Measurements from ENCODE around the gene PSKH1.

Gene PSKH1

GRCh38 chr16:67917852-67918236 lies 24.8 kb downstream of the PSKH1 start:
- peak overlapping the region; percentile 28 for H4K91ac ChIP-seq (ENCODE audit: low read length)
- H2AFZ ChIP-seq (ENCODE audit: low read depth, low read length) = no peak overlapping the region
- H2BK12ac ChIP-seq (ENCODE audit: low read length in 2 of 2) = no peak overlapping the region
- no peaks in the 10 kb centered on the region for H3K9me3 ChIP-seq (ENCODE audit: control insufficient read depth, low read length)
- no peak overlapping the region for H4K8ac ChIP-seq (ENCODE audit: low read length)
- H3K4me2 ChIP-seq (ENCODE audit: low read length, poor library complexity, severe bottlenecking) = no peak overlapping the region
- no peak overlapping the region for H3K18ac ChIP-seq (ENCODE audit: low read depth in 1 of 2, low read length in 2 of 2)
- WGBS = 23% methylated on average over 4 of the region's 4 CpGs
- peaks cover 59% of the 10 kb centered on the region for H3K79me1 ChIP-seq (replicated peaks; ENCODE audit: low read length, poor library complexity, severe bottlenecking)
- H3K4me1 ChIP-seq (ENCODE audit: control insufficient read depth, insufficient read depth, low read depth, low read length) = peaks cover 26% of the 10 kb centered on the region
- H3K36me3 ChIP-seq (ENCODE audit: control insufficient read depth in 1 of 2, insufficient read depth in 2 of 2, low read depth in 1 of 2, low read length in 2 of 2) = peaks cover 8 to 56% of the 10 kb centered on the region in 2 experiments
- no peak overlapping the region for H3K4ac ChIP-seq (ENCODE audit: low read depth in 1 of 2, low read length in 2 of 2)
- H2BK5ac ChIP-seq (ENCODE audit: low read depth, low read length, poor library complexity, severe bottlenecking) = no peak overlapping the region
- H3K9ac ChIP-seq (ENCODE audit: low read length) = peak overlapping the region; percentile 33
- H3K27ac ChIP-seq (ENCODE audit: low read length, poor library complexity, severe bottlenecking) = peak overlapping the region; percentile 36
- no peaks in the 10 kb centered on the region for H3K27me3 ChIP-seq (ENCODE audit: control insufficient read depth in 1 of 2, insufficient read depth in 1 of 2, low read length in 2 of 2)
- H2BK120ac ChIP-seq (ENCODE audit: low read depth, low read length) = no peak overlapping the region
- no peak overlapping the region for H2AK5ac ChIP-seq (ENCODE audit: low read length, severe bottlenecking)
- DNase-seq = peak; percentile 93
- H2BK15ac ChIP-seq (ENCODE audit: low read depth, poor library complexity, severe bottlenecking) = no peak overlapping the region
- no peak overlapping the region for H3K4me3 ChIP-seq (ENCODE audit: insufficient read depth in 1 of 2, low read depth in 1 of 2, low read length in 2 of 2)
- no peak overlapping the region for H3K23ac ChIP-seq (ENCODE audit: low read length in 2 of 2)
- peak overlapping the region in 1 of 2 experiments; percentile 67 for H3K14ac ChIP-seq (ENCODE audit: low read length in 2 of 2)

GRCh38 chr16:67919622-67920221 lies 26.7 kb downstream of the PSKH1 start:
- WGBS = 86% methylated on average over 6 of the region's 6 CpGs
- no peak overlapping the region for H2BK5ac ChIP-seq (ENCODE audit: low read depth, low read length, poor library complexity, severe bottlenecking)
- peaks cover 26% of the 10 kb centered on the region for H3K4me1 ChIP-seq (ENCODE audit: control insufficient read depth, insufficient read depth, low read depth, low read length)

GRCh38 chr16:67922221-67922620 lies 29.2 kb downstream of the PSKH1 start:
- WGBS = 84% methylated on average over 4 of the region's 5 CpGs
- H3K9me3 ChIP-seq (ENCODE audit: control insufficient read depth, low read length) = no peaks in the 10 kb centered on the region
- no peak overlapping the region for H3K4me2 ChIP-seq (ENCODE audit: low read length, poor library complexity, severe bottlenecking)
- H4K8ac ChIP-seq (ENCODE audit: low read length) = no peak overlapping the region
- no peak overlapping the region for H2BK120ac ChIP-seq (ENCODE audit: low read depth, low read length)
- H2BK12ac ChIP-seq (ENCODE audit: low read length in 2 of 2) = no peak overlapping the region
- no peak overlapping the region for H2AFZ ChIP-seq (ENCODE audit: low read depth, low read length)
- no peak for DNase-seq
- H3K18ac ChIP-seq (ENCODE audit: low read depth in 1 of 2, low read length in 2 of 2) = no peak overlapping the region
- H3K27me3 ChIP-seq (ENCODE audit: control insufficient read depth in 1 of 2, insufficient read depth in 1 of 2, low read length in 2 of 2) = no peaks in the 10 kb centered on the region
- peaks cover 29% of the 10 kb centered on the region for H3K4me1 ChIP-seq (ENCODE audit: control insufficient read depth, insufficient read depth, low read depth, low read length)
- H3K79me1 ChIP-seq (replicated peaks; ENCODE audit: low read length, poor library complexity, severe bottlenecking) = peaks cover 51% of the 10 kb centered on the region
- H3K27ac ChIP-seq (ENCODE audit: low read length, poor library complexity, severe bottlenecking) = no peak overlapping the region
- H2AK5ac ChIP-seq (ENCODE audit: low read length, severe bottlenecking) = no peak overlapping the region
- H2BK15ac ChIP-seq (ENCODE audit: low read depth, poor library complexity, severe bottlenecking) = no peak overlapping the region
- peaks cover 12 to 50% of the 10 kb centered on the region in 2 experiments for H3K36me3 ChIP-seq (ENCODE audit: control insufficient read depth in 1 of 2, insufficient read depth in 2 of 2, low read depth in 1 of 2, low read length in 2 of 2)
- peak overlapping the region; percentile 21 for H3K9ac ChIP-seq (ENCODE audit: low read length)
- no peak overlapping the region for H3K4me3 ChIP-seq (ENCODE audit: insufficient read depth in 1 of 2, low read depth in 1 of 2, low read length in 2 of 2)
- no peak overlapping the region for H2BK5ac ChIP-seq (ENCODE audit: low read depth, low read length, poor library complexity, severe bottlenecking)
- H3K23ac ChIP-seq (ENCODE audit: low read length in 2 of 2) = no peak overlapping the region
- H3K4ac ChIP-seq (ENCODE audit: low read depth in 1 of 2, low read length in 2 of 2) = no peak overlapping the region
- H4K91ac ChIP-seq (ENCODE audit: low read length) = no peak overlapping the region
- H3K14ac ChIP-seq (ENCODE audit: low read length in 2 of 2) = no peak overlapping the region

More at GRCh38 chr16:67919622-67920221, 26.7 kb downstream of the PSKH1 start:
- Histone ChIP-seq H3K36me3 (ENCODE audit: control insufficient read depth in 1 of 2, insufficient read depth in 2 of 2, low read depth in 1 of 2, low read length in 2 of 2) (peaks cover 10 to 70% of the 10 kb centered on the region in 2 experiments), H3K4me3 (ENCODE audit: insufficient read depth in 1 of 2, low read depth in 1 of 2, low read length in 2 of 2) (no peak overlapping the region), H3K9me3 (ENCODE audit: control insufficient read depth, low read length) (no peaks in the 10 kb centered on the region), H3K18ac (ENCODE audit: low read depth in 1 of 2, low read length in 2 of 2) (no peak overlapping the region), H3K27me3 (ENCODE audit: control insufficient read depth in 1 of 2, insufficient read depth in 1 of 2, low read length in 2 of 2) (no peaks in the 10 kb centered on the region), H3K14ac (ENCODE audit: low read length in 2 of 2) (no peak overlapping the region), H3K23ac (ENCODE audit: low read length in 2 of 2) (no peak overlapping the region), H2AK5ac (ENCODE audit: low read length, severe bottlenecking) (no peak overlapping the region), H2BK15ac (ENCODE audit: low read depth, poor library complexity, severe bottlenecking) (no peak overlapping the region), H3K4me2 (ENCODE audit: low read length, poor library complexity, severe bottlenecking) (no peak overlapping the region), H3K79me1 (replicated peaks; ENCODE audit: low read length, poor library complexity, severe bottlenecking) (peaks cover 63% of the 10 kb centered on the region), H4K8ac (ENCODE audit: low read length) (no peak overlapping the region), H3K27ac (ENCODE audit: low read length, poor library complexity, severe bottlenecking) (no peak overlapping the region), H3K9ac (ENCODE audit: low read length) (peak overlapping the region; percentile 36), H2AFZ (ENCODE audit: low read depth, low read length) (no peak overlapping the region), H4K91ac (ENCODE audit: low read length) (no peak overlapping the region), H2BK120ac (ENCODE audit: low read depth, low read length) (no peak overlapping the region), H2BK12ac (ENCODE audit: low read length in 2 of 2) (no peak overlapping the region), H3K4ac (ENCODE audit: low read depth in 1 of 2, low read length in 2 of 2) (no peak overlapping the region)
- DNase-seq = no peak

GRCh38 chr16:67922740-67923139 lies 29.7 kb downstream of the PSKH1 start:
- Histone ChIP-seq H3K9ac (ENCODE audit: low read length) (peak overlapping the region; percentile 21), H2BK15ac (ENCODE audit: low read depth, poor library complexity, severe bottlenecking) (no peak overlapping the region), H3K14ac (ENCODE audit: low read length in 2 of 2) (no peak overlapping the region), H3K4ac (ENCODE audit: low read depth in 1 of 2, low read length in 2 of 2) (no peak overlapping the region), H3K27me3 (ENCODE audit: control insufficient read depth in 1 of 2, insufficient read depth in 1 of 2, low read length in 2 of 2) (no peaks in the 10 kb centered on the region), H3K4me3 (ENCODE audit: insufficient read depth in 1 of 2, low read depth in 1 of 2, low read length in 2 of 2) (no peak overlapping the region), H3K79me1 (replicated peaks; ENCODE audit: low read length, poor library complexity, severe bottlenecking) (peaks cover 49% of the 10 kb centered on the region), H3K4me2 (ENCODE audit: low read length, poor library complexity, severe bottlenecking) (no peak overlapping the region), H2BK12ac (ENCODE audit: low read length in 2 of 2) (no peak overlapping the region), H3K23ac (ENCODE audit: low read length in 2 of 2) (no peak overlapping the region), H2AFZ (ENCODE audit: low read depth, low read length) (no peak overlapping the region), H3K36me3 (ENCODE audit: control insufficient read depth in 1 of 2, insufficient read depth in 2 of 2, low read depth in 1 of 2, low read length in 2 of 2) (peaks cover 17 to 51% of the 10 kb centered on the region in 2 experiments), H4K91ac (ENCODE audit: low read length) (no peak overlapping the region), H3K4me1 (ENCODE audit: control insufficient read depth, insufficient read depth, low read depth, low read length) (peaks cover 23% of the 10 kb centered on the region), H4K8ac (ENCODE audit: low read length) (no peak overlapping the region), H2BK5ac (ENCODE audit: low read depth, low read length, poor library complexity, severe bottlenecking) (no peak overlapping the region), H2AK5ac (ENCODE audit: low read length, severe bottlenecking) (no peak overlapping the region), H3K27ac (ENCODE audit: low read length, poor library complexity, severe bottlenecking) (no peak overlapping the region), H3K18ac (ENCODE audit: low read depth in 1 of 2, low read length in 2 of 2) (no peak overlapping the region), H2BK120ac (ENCODE audit: low read depth, low read length) (no peak overlapping the region), H3K9me3 (ENCODE audit: control insufficient read depth, low read length) (no peaks in the 10 kb centered on the region)
- WGBS = 88% methylated on average over 8 of the region's 8 CpGs
- no peak for DNase-seq
